ENCODE data around the gene C4orf17. TPM values are rescaled to one million over a fixed set of nuclear protein-coding genes. Genes with fewer than 3 reads are reported as not detected.
"Not testable (repeated sequence)": the region's sequence is repeated elsewhere in the genome, so short reads cannot be mapped to it uniquely, and the experiment has no call there.

C4orf17 gene
- total RNA-seq, 4 donors from 2014 or later: not detected

GRCh38 chr4:99529956-99530355, 19.1 kb downstream of the C4orf17 start:
- no peak for ATAC-seq
- TF ChIP-seq POLR2A (IDR thresholded peaks at IDR 0.05) (no peak), CTCF (IDR thresholded peaks at IDR 0.05 in 4 of 5, conservative IDR thresholded peaks at IDR 0.05 in 1 of 5) (no peak)
- Histone ChIP-seq H3K27me3 (no peaks in the 10 kb centered on the region), H3K27ac (no peak overlapping the region), H3K9me3 (no peaks in the 10 kb centered on the region), H3K36me3 (no peaks in the 10 kb centered on the region), H3K4me1 (no peaks in the 10 kb centered on the region), H3K4me3 (no peak overlapping the region)
- in situ Hi-C loops (cut with MboI; ENCODE audit: low sequenced_read_pairs in 4 of 4) (loop anchor here in 1 of 4 donors (10.0 kb wide), 1 partner anchor 395 kb away; no protein-coding TSS in a partner anchor), intact Hi-C loops (cut with DNase I; ENCODE audit: low total_unique reads) (no loop called here)
- DNase-seq: no peak

- H3K27ac ChIP-seq; intact Hi-C loops (cut with DNase I; ENCODE audit: low total_unique reads); H3K27me3 ChIP-seq; H3K4me1 ChIP-seq; H3K9me3 ChIP-seq; H3K36me3 ChIP-seq; DNase-seq; ATAC-seq; H3K4me3 ChIP-seq: not testable (repeated sequence)
- in situ Hi-C loops (cut with MboI; ENCODE audit: low sequenced_read_pairs in 4 of 4): loop anchor here in 1 of 4 donors (10.0 kb wide), 1 partner anchor 400 kb away; no protein-coding TSS in a partner anchor
Observed at GRCh38 chr4:99534699-99535098, 23.9 kb downstream of the C4orf17 start.

GRCh38 chr4:99536271-99536670, 25.4 kb downstream of the C4orf17 start:
- H3K27me3 ChIP-seq: no peaks in the 10 kb centered on the region
- in situ Hi-C loops (cut with MboI; ENCODE audit: low sequenced_read_pairs in 4 of 4): loop anchor here in 1 of 4 donors (10.0 kb wide), 1 partner anchor 401 kb away; no protein-coding TSS in a partner anchor
- no peak for ATAC-seq

GRCh38 chr4:99536848-99537247, 26.0 kb downstream of the C4orf17 start:
- Histone ChIP-seq H3K27me3 (no peaks in the 10 kb centered on the region), H3K36me3 (no peaks in the 10 kb centered on the region), H3K27ac (no peak overlapping the region), H3K4me1 (no peaks in the 10 kb centered on the region), H3K4me3 (no peak overlapping the region), H3K9me3 (no peaks in the 10 kb centered on the region)
- TF ChIP-seq POLR2A (IDR thresholded peaks at IDR 0.05) (no peak), CTCF (IDR thresholded peaks at IDR 0.05 in 4 of 5, conservative IDR thresholded peaks at IDR 0.05 in 1 of 5) (no peak)
- ATAC-seq (no peak), DNase-seq (no peak)
- intact Hi-C loops (cut with DNase I; ENCODE audit: low total_unique reads): no loop called here
- in situ Hi-C loops (cut with MboI; ENCODE audit: low sequenced_read_pairs in 4 of 4): loop anchor here in 1 of 4 donors (10.0 kb wide), 1 partner anchor 402 kb away; no protein-coding TSS in a partner anchor

More at GRCh38 chr4:99536271-99536670, 25.4 kb downstream of the C4orf17 start:
- intact Hi-C loops (cut with DNase I; ENCODE audit: low total_unique reads): no loop called here
- Histone ChIP-seq H3K4me1 (no peaks in the 10 kb centered on the region), H3K27ac (no peak overlapping the region), H3K36me3 (no peaks in the 10 kb centered on the region), H3K4me3 (no peak overlapping the region), H3K9me3 (no peaks in the 10 kb centered on the region)
- TF ChIP-seq CTCF (IDR thresholded peaks at IDR 0.05 in 4 of 5, conservative IDR thresholded peaks at IDR 0.05 in 1 of 5): no peak
- no peak for TF ChIP-seq POLR2A (IDR thresholded peaks at IDR 0.05)
- no peak for DNase-seq

GRCh38 chr4:99537674-99538073, 26.9 kb downstream of the C4orf17 start:
- TF ChIP-seq CTCF (IDR thresholded peaks at IDR 0.05 in 4 of 5, conservative IDR thresholded peaks at IDR 0.05 in 1 of 5): no peak
- TF ChIP-seq POLR2A (IDR thresholded peaks at IDR 0.05): no peak
- H3K4me1 ChIP-seq: no peaks in the 10 kb centered on the region
- no peak overlapping the region for H3K27ac ChIP-seq
- no peak overlapping the region for H3K4me3 ChIP-seq
- no peak for DNase-seq
- no peaks in the 10 kb centered on the region for H3K9me3 ChIP-seq
- no peaks in the 10 kb centered on the region for H3K27me3 ChIP-seq
- H3K36me3 ChIP-seq: no peaks in the 10 kb centered on the region
- intact Hi-C loops (cut with DNase I; ENCODE audit: low total_unique reads): no loop called here
- in situ Hi-C loops (cut with MboI; ENCODE audit: low sequenced_read_pairs in 4 of 4): loop anchor here in 1 of 4 donors (10.0 kb wide), 1 partner anchor 403 kb away; no protein-coding TSS in a partner anchor
- no peak for ATAC-seq
